PC-3 (cell line): ENCODE data around the gene ACSM3. TPM values are rescaled to one million over a fixed set of nuclear protein-coding genes. Genes with fewer than 3 reads are reported as not detected.

ENCODE experiments used
- ATAC-seq: fragments of 200-7000 bp; cut with Tn5 transposase; 2 replicates; pipeline ENCODE4 v1.9.1; 2020; ENCODE audit warnings: mild to moderate bottlenecking, moderate library complexity
- BruUV-seq: library from RNA; stranded (reverse); fragments of 400-500 nt; replicated peaks from 2 replicates; lab custom pipeline; 2021; lab: Mats Ljungman, UMichigan
- CTCF ChIA-PET: fragments of 300-600 bp; sonication (Branson Sonifier 250); formaldehyde crosslinking; loops from one replicate; lab custom pipeline; 2022; ENCODE audit warnings: antibody characterized with exemption; lab: Charles Lee
- POLR2A ChIA-PET: fragments of 300-600 bp; sonication (Branson Sonifier 250); formaldehyde crosslinking; loops from one replicate; lab custom pipeline; 2022; ENCODE audit warnings: antibody characterized with exemption; ENCODE audit not compliant: unreplicated experiment; lab: Charles Lee
- DNase-seq: peaks from one replicate; pipeline ENCODE4 v3.0.0-alpha.2; 2015
- H2AFZ ChIP-seq: fragments of 300-600 bp; sonication (generic); 2 replicates; pipeline ENCODE4 v1.6.0; 2016; ENCODE audit warnings: antibody characterized with exemption, low read length
- H3F3A ChIP-seq: fragments of 300-600 bp; sonication (generic); one replicate; pipeline ENCODE4 v1.6.0; 2017; ENCODE audit warnings: antibody characterized with exemption, low read length, control low read depth, mild to moderate bottlenecking; ENCODE audit not compliant: unreplicated experiment
- H3K27ac ChIP-seq: fragments of 300-600 bp; sonication (generic); 2 replicates; pipeline ENCODE4 v1.5.1; 2016; ENCODE audit warnings: mild to moderate bottlenecking, low read length
- H3K27me3 ChIP-seq: fragments of 300-600 bp; sonication (generic); 2 replicates; pipeline ENCODE4 v1.6.1; 2016; ENCODE audit warnings: low read length, mixed read lengths
- H3K36me3 ChIP-seq: fragments of 300-600 bp; sonication (generic); 2 replicates; pipeline ENCODE4 v1.6.1; 2016; ENCODE audit warnings: low read depth, mixed run types, low read length, mixed read lengths
- H3K4me1 ChIP-seq: fragments of 300-600 bp; sonication (generic); 2 replicates; pipeline ENCODE4 v1.5.1; 2016; ENCODE audit warnings: low read length; ENCODE audit not compliant: insufficient read depth
- H3K4me2 ChIP-seq: fragments of 300-600 bp; sonication (generic); 2 replicates; pipeline ENCODE4 v1.6.0; 2016; ENCODE audit warnings: low read length
- H3K4me3 ChIP-seq: fragments of 300-600 bp; sonication (generic); 2 replicates; pipeline ENCODE4 v1.5.1; 2016; ENCODE audit warnings: mild to moderate bottlenecking, low read length, mixed read lengths
- H3K79me2 ChIP-seq: fragments of 300-600 bp; sonication (generic); 2 replicates; pipeline ENCODE4 v1.6.1; 2017; ENCODE audit warnings: low read length, mixed read lengths
- H3K9ac ChIP-seq: fragments of 300-600 bp; sonication (generic); 2 replicates; pipeline ENCODE4 v1.6.0; 2016; ENCODE audit warnings: mild to moderate bottlenecking, low read length
- H3K9me2 ChIP-seq: fragments of 300-600 bp; sonication (generic); replicated peaks from 2 replicates; pipeline ENCODE4 v1.6.1; 2016; ENCODE audit warnings: mixed run types, low read length, mixed read lengths
- H3K9me3 ChIP-seq: fragments of 300-600 bp; sonication (generic); 2 replicates; pipeline ENCODE4 v1.6.1; 2016; ENCODE audit warnings: low read length, mixed read lengths
- H4K20me1 ChIP-seq: fragments of 300-600 bp; sonication (generic); 2 replicates; pipeline ENCODE4 v1.6.1; 2016; ENCODE audit warnings: low read length, mixed read lengths
- CTCF ChIP-seq: fragments of 300-600 bp; sonication (generic); conservative IDR thresholded peaks from 2 replicates; pipeline ENCODE4 v1.5.1; 2017; ENCODE audit warnings: antibody characterized with exemption, low read depth, mild to moderate bottlenecking, low read length
- EZH2 ChIP-seq: fragments of 300-600 bp; sonication (generic); IDR thresholded peaks from one replicate; pipeline ENCODE4 v1.6.1; 2017; ENCODE audit warnings: antibody characterized with exemption, mild to moderate bottlenecking, low read length; ENCODE audit not compliant: unreplicated experiment
- EZH2phosphoT487 ChIP-seq: fragments of 300-600 bp; sonication (generic); IDR thresholded peaks from 2 replicates; pipeline ENCODE4 v1.6.1; 2018; ENCODE audit warnings: mild to moderate bottlenecking, antibody characterized with exemption, low read length, borderline replicate concordance
- intact Hi-C: fragments of 100-400 bp; cut with micrococcal nuclease; formaldehyde crosslinking; loops from 2 replicates; pipeline ENCODE4 v1.9.0; 2023
- total RNA-seq: library from RNA; depleted of rRNA; stranded (reverse); fragments of >200 nt; gene quantifications from 2 replicates; pipeline ENCODE4 v1.2.3, GENCODE V29; 2014

The ACSM3 gene
- total RNA-seq, 1 experiment from 2014 or later, result 4.0 TPM

GRCh38 chr16:20765732-20766131 is 1.9 kb downstream of the ACSM3 start:
- no peak overlapping the region for H3K4me3 ChIP-seq
- intact Hi-C loops, result no loop called here
- no peak for ATAC-seq
- ChIA-PET CTCF (no interaction called here), POLR2A (no interaction called here)
- H3K4me2 ChIP-seq, result no peak overlapping the region
- no peaks in the 10 kb centered on the region for H3K27me3 ChIP-seq
- BruUV-seq, result no TSS peak
- H4K20me1 ChIP-seq, result no peaks in the 10 kb centered on the region
- no peak for DNase-seq
- H3K36me3 ChIP-seq, result no peaks in the 10 kb centered on the region
- H3K9me2 ChIP-seq, result no peaks in the 10 kb centered on the region
- H2AFZ ChIP-seq, result no peak overlapping the region
- H3K9me3 ChIP-seq, result no peaks in the 10 kb centered on the region
- TF ChIP-seq EZH2 (no peak), EZH2phosphoT487 (no peak), CTCF (no peak)
- H3F3A ChIP-seq, result no peaks in the 10 kb centered on the region
- H3K9ac ChIP-seq, result no peak overlapping the region
- H3K79me2 ChIP-seq, result no peaks in the 10 kb centered on the region
- peaks cover 12% of the 10 kb centered on the region for H3K4me1 ChIP-seq
- no peak overlapping the region for H3K27ac ChIP-seq

GRCh38 chr16:20766294-20766693 is 2.5 kb downstream of the ACSM3 start:
- H3K9me3 ChIP-seq, result no peaks in the 10 kb centered on the region
- BruUV-seq, result no TSS peak
- no peaks in the 10 kb centered on the region for H3K9me2 ChIP-seq
- intact Hi-C loops, result no loop called here
- no peaks in the 10 kb centered on the region for H3K36me3 ChIP-seq
- H3K27ac ChIP-seq, result no peak overlapping the region
- no peaks in the 10 kb centered on the region for H4K20me1 ChIP-seq
- no peaks in the 10 kb centered on the region for H3K27me3 ChIP-seq
- ATAC-seq (no peak), DNase-seq (no peak)
- POLR2A ChIA-PET, result no interaction called here
- TF ChIP-seq EZH2 (no peak), CTCF (no peak), EZH2phosphoT487 (no peak)
- H3K4me1 ChIP-seq, result peaks cover 12% of the 10 kb centered on the region
- CTCF ChIA-PET, result no interaction called here
- H3K79me2 ChIP-seq, result no peaks in the 10 kb centered on the region
- no peak overlapping the region for H3K9ac ChIP-seq
- H2AFZ ChIP-seq, result no peak overlapping the region
- H3K4me2 ChIP-seq, result no peak overlapping the region
- no peaks in the 10 kb centered on the region for H3F3A ChIP-seq
- H3K4me3 ChIP-seq, result no peak overlapping the region

GRCh38 chr16:20767577-20767976 is 3.8 kb downstream of the ACSM3 start:
- H3K9me3 ChIP-seq, result no peaks in the 10 kb centered on the region
- peaks cover 12% of the 10 kb centered on the region for H3K4me1 ChIP-seq
- H3K36me3 ChIP-seq, result no peaks in the 10 kb centered on the region
- ChIA-PET CTCF (no interaction called here), POLR2A (no interaction called here)
- intact Hi-C loops, result no loop called here
- no peaks in the 10 kb centered on the region for H4K20me1 ChIP-seq
- H3F3A ChIP-seq, result no peaks in the 10 kb centered on the region
- no peaks in the 10 kb centered on the region for H3K27me3 ChIP-seq
- H3K9me2 ChIP-seq, result no peaks in the 10 kb centered on the region
- H3K9ac ChIP-seq, result no peak overlapping the region
- H2AFZ ChIP-seq, result no peak overlapping the region
- TF ChIP-seq EZH2, result no peak
- TF ChIP-seq CTCF, result no peak
- TF ChIP-seq EZH2phosphoT487, result no peak
- no peak overlapping the region for H3K27ac ChIP-seq
- H3K79me2 ChIP-seq, result no peaks in the 10 kb centered on the region
- no peak for ATAC-seq
- BruUV-seq, result no TSS peak
- DNase-seq, result no peak
- no peak overlapping the region for H3K4me3 ChIP-seq
- no peak overlapping the region for H3K4me2 ChIP-seq
